Fibroblast of the aortic adventitia (primary cell): Measurements from ENCODE around the gene CSNK1A1L. TPM values are rescaled to one million over a fixed set of nuclear protein-coding genes. Genes with fewer than 3 reads are reported as not detected.

Experiments used
- total RNA-seq: library from RNA; depleted of rRNA; stranded (reverse); fragments of >200 nt; gene quantifications from 2 replicates; pipeline ENCODE4 v1.2.3, GENCODE V29; 2012; ENCODE audit warnings: low replicate concordance

CSNK1A1L gene
- total RNA-seq, 1 donor: not detected

Other genes starting within 250 kb of the CSNK1A1L start
- gene SMAD9, start 185.4 kb downstream of the CSNK1A1L start, total RNA-seq: 8.2 and 17.6 TPM in 2 replicates
- 22.9 and 53.2 TPM in 2 replicates for gene ALG5, start 106.3 kb downstream of the CSNK1A1L start, total RNA-seq
- 41.9 and 55.2 TPM in 2 replicates for gene EXOSC8, start 104.9 kb downstream of the CSNK1A1L start, total RNA-seq
- gene SUPT20H, start 46.0 kb downstream of the CSNK1A1L start, total RNA-seq: 54.3 and 69.4 TPM in 2 replicates